Calu3 (cell line): ENCODE results near the gene ADGRG6. TPM values are rescaled to one million over a fixed set of nuclear protein-coding genes. Genes with fewer than 3 reads are reported as not detected.

Source experiments
- BruUV-seq: library from RNA; stranded (reverse); fragments of 400-500 nt; replicated peaks from 2 replicates; lab custom pipeline; 2021; lab: Mats Ljungman, UMichigan
- CTCF ChIA-PET: fragments of 300-600 bp; sonication (Branson Sonifier 250); formaldehyde crosslinking; loops from one replicate; lab custom pipeline; 2022; ENCODE audit warnings: antibody characterized with exemption; lab: Charles Lee
- DNase-seq: peaks from one replicate; pipeline ENCODE4 v3.0.0; 2022
- H3K27ac Mint-ChIP-seq: one replicate; pipeline ENCODE4 v1.8.0; 2022; ENCODE audit warnings: mixed read lengths; ENCODE audit not compliant: unreplicated experiment
- H3K27me3 Mint-ChIP-seq: one replicate; pipeline ENCODE4 v1.8.0; 2022; ENCODE audit warnings: mixed read lengths; ENCODE audit not compliant: unreplicated experiment
- H3K36me3 Mint-ChIP-seq: one replicate; pipeline ENCODE4 v1.8.0; 2022; ENCODE audit warnings: mild to moderate bottlenecking, moderate library complexity, mixed read lengths; ENCODE audit not compliant: insufficient read depth, unreplicated experiment
- H3K4me1 Mint-ChIP-seq: one replicate; pipeline ENCODE4 v1.8.0; 2022; ENCODE audit warnings: mild to moderate bottlenecking, low read depth, mixed read lengths; ENCODE audit not compliant: unreplicated experiment
- H3K4me3 Mint-ChIP-seq: one replicate; pipeline ENCODE4 v1.8.0; 2022; ENCODE audit warnings: mild to moderate bottlenecking, low read depth, moderate library complexity, mixed read lengths; ENCODE audit not compliant: unreplicated experiment
- H3K9me3 Mint-ChIP-seq: one replicate; pipeline ENCODE4 v1.8.0; 2022; ENCODE audit warnings: low read depth, mixed read lengths; ENCODE audit not compliant: unreplicated experiment
- CTCF ChIP-seq: fragments of 200-600 bp; IDR thresholded peaks from one replicate; pipeline ENCODE4 v1.8.0; 2022; ENCODE audit warnings: antibody characterized with exemption; ENCODE audit not compliant: unreplicated experiment
- intact Hi-C: fragments of 100-400 bp; cut with micrococcal nuclease; formaldehyde crosslinking; loops from one replicate; pipeline ENCODE4 v1.10.0; 2022; ENCODE audit not compliant: unreplicated experiment
- total RNA-seq: library from RNA; stranded (reverse); gene quantifications from 2 replicates; pipeline ENCODE4 v1.2.3, GENCODE V29; 2022

The ADGRG6 gene
- total RNA-seq, 1 experiment from 2014 or later: 109 TPM

GRCh38 chr6:142329486-142330113, 27.8 kb downstream of the ADGRG6 start:
- no peak for TF ChIP-seq CTCF
- Mint-ChIP-seq H3K4me3 (no peak overlapping the region), H3K27me3 (no peaks in the 10 kb centered on the region), H3K27ac (no peak overlapping the region), H3K36me3 (peaks cover 4% of the 10 kb centered on the region), H3K9me3 (no peaks in the 10 kb centered on the region), H3K4me1 (peaks cover 25% of the 10 kb centered on the region)
- CTCF ChIA-PET: no interaction called here
- intact Hi-C loops: no loop called here
- no TSS peak for BruUV-seq
- DNase-seq: no peak

GRCh38 chr6:142331075-142331551, 29.3 kb downstream of the ADGRG6 start:
- Mint-ChIP-seq H3K9me3 (no peaks in the 10 kb centered on the region), H3K27me3 (no peaks in the 10 kb centered on the region), H3K4me3 (no peak overlapping the region), H3K36me3 (peaks cover 4% of the 10 kb centered on the region), H3K4me1 (peaks cover 23% of the 10 kb centered on the region), H3K27ac (no peak overlapping the region)
- DNase-seq: no peak
- intact Hi-C loops: no loop called here
- no TSS peak for BruUV-seq
- CTCF ChIA-PET: no interaction called here
- no peak for TF ChIP-seq CTCF

GRCh38 chr6:142331601-142332000, 29.8 kb downstream of the ADGRG6 start:
- DNase-seq: no peak
- TF ChIP-seq CTCF: no peak
- H3K4me3 Mint-ChIP-seq: no peak overlapping the region
- H3K4me1 Mint-ChIP-seq: peaks cover 19% of the 10 kb centered on the region
- no peak overlapping the region for H3K27ac Mint-ChIP-seq
- no TSS peak for BruUV-seq
- H3K27me3 Mint-ChIP-seq: no peaks in the 10 kb centered on the region
- H3K36me3 Mint-ChIP-seq: peaks cover 4% of the 10 kb centered on the region
- CTCF ChIA-PET: no interaction called here
- H3K9me3 Mint-ChIP-seq: no peaks in the 10 kb centered on the region
- intact Hi-C loops: no loop called here

GRCh38 chr6:142332393-142333098, 30.7 kb downstream of the ADGRG6 start:
- Mint-ChIP-seq H3K36me3 (peaks cover 4% of the 10 kb centered on the region), H3K4me3 (no peak overlapping the region), H3K9me3 (no peaks in the 10 kb centered on the region), H3K4me1 (peaks cover 9% of the 10 kb centered on the region), H3K27me3 (no peaks in the 10 kb centered on the region), H3K27ac (no peak overlapping the region)
- DNase-seq: no peak
- CTCF ChIA-PET: no interaction called here
- TF ChIP-seq CTCF: no peak
- intact Hi-C loops: no loop called here
- BruUV-seq: no TSS peak
